ENCODE results near the gene TENM3.

DNA sequence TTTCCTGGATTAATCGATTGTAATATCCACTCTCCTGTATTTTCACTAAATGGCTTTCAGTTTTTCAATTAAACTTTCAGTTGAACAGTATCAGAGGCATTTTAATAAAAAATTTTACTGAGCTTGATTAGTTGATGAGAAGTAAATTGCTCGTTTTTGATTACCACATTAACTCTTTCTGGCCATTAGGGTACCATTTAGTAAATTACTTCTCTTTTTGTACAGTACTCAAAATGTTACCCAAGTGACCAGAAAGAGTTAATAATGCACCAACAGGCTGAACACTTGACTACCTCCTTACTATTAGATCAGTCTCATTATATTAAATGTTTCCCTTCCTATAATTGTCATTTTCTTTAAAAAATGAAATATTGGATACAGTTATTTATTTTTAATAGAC, 289.2 kb downstream of the TENM3 start:
- TF ChIP-seq EZH2phosphoT487 (conservative IDR thresholded peaks at IDR 0.05; ENCODE audit: low read length), result no peak
- TF ChIP-seq, protein P1, sequence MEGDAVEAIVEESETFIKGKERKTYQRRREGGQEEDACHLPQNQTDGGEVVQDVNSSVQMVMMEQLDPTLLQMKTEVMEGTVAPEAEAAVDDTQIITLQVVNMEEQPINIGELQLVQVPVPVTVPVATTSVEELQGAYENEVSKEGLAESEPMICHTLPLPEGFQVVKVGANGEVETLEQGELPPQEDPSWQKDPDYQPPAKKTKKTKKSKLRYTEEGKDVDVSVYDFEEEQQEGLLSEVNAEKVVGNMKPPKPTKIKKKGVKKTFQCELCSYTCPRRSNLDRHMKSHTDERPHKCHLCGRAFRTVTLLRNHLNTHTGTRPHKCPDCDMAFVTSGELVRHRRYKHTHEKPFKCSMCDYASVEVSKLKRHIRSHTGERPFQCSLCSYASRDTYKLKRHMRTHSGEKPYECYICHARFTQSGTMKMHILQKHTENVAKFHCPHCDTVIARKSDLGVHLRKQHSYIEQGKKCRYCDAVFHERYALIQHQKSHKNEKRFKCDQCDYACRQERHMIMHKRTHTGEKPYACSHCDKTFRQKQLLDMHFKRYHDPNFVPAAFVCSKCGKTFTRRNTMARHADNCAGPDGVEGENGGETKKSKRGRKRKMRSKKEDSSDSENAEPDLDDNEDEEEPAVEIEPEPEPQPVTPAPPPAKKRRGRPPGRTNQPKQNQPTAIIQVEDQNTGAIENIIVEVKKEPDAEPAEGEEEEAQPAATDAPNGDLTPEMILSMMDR (IDR thresholded peaks at IDR 0.05; ENCODE audit: insufficient read depth, low read length, poor library complexity, severe bottlenecking), result no peak
